Fibroblast of lung (primary cell): ENCODE results near the gene TEDC2. TPM values are rescaled to one million over a fixed set of nuclear protein-coding genes. Genes with fewer than 3 reads are reported as not detected.

Experiments
- DNase-seq, 2 donors: peaks; one replicate each; pipeline versions ENCODE4 v3.0.0 to v3.0.0-alpha.2; 2010; ENCODE audit warnings: low read depth in 2 of 2
- H2AFZ ChIP-seq: 2 replicates; pipeline ENCODE4 v1.5.1; 2012; ENCODE audit warnings: low read length, control low read depth, inconsistent platforms
- H3K27ac ChIP-seq: 2 replicates; pipeline ENCODE4 v1.5.1; 2011; ENCODE audit warnings: low read length, control low read depth; ENCODE audit not compliant: insufficient read depth
- H3K27me3 ChIP-seq: 2 replicates; pipeline ENCODE4 v1.5.1; 2011; ENCODE audit warnings: mild to moderate bottlenecking, low read length; ENCODE audit not compliant: control insufficient read depth, insufficient read depth
- H3K36me3 ChIP-seq: 2 replicates; pipeline ENCODE4 v1.5.1; 2011; ENCODE audit warnings: low read length; ENCODE audit not compliant: control insufficient read depth, insufficient read depth
- H3K4me1 ChIP-seq: 2 replicates; pipeline ENCODE4 v1.5.1; 2011; ENCODE audit warnings: low read length; ENCODE audit not compliant: control insufficient read depth, insufficient read depth; ENCODE audit errors: extremely low read depth
- H3K4me2 ChIP-seq: 2 replicates; pipeline ENCODE4 v1.5.1; 2011; ENCODE audit warnings: low read length, control low read depth; ENCODE audit not compliant: insufficient read depth; ENCODE audit errors: extremely low read depth
- H3K4me3 ChIP-seq, 4 experiments: fragments of 200-600 bp in 1 of 4; sonication (generic) in 1 of 4; replicated peaks in 1 of 4; 2 replicates each; pipeline ENCODE4 v1.5.1; 2011 to 2016; ENCODE audit warnings: low read length in 4 of 4, low read depth in 3 of 4, mild to moderate bottlenecking in 3 of 4, control low read depth in 2 of 4, inconsistent platforms in 1 of 4, mixed read lengths in 1 of 4; ENCODE audit not compliant: insufficient read depth in 1 of 4; ENCODE audit errors: control extremely low read depth in 1 of 4
- H3K79me2 ChIP-seq: 2 replicates; pipeline ENCODE4 v1.5.1; 2012; ENCODE audit warnings: mild to moderate bottlenecking, low read length, inconsistent platforms; ENCODE audit not compliant: control insufficient read depth, insufficient read depth
- H3K9ac ChIP-seq: 2 replicates; pipeline ENCODE4 v1.5.1; 2011; ENCODE audit warnings: mild to moderate bottlenecking, low read length, control low read depth; ENCODE audit not compliant: insufficient read depth
- H3K9me3 ChIP-seq: 2 replicates; pipeline ENCODE4 v1.5.1; 2012; ENCODE audit warnings: low read depth, low read length; ENCODE audit not compliant: control insufficient read depth, insufficient read depth
- H4K20me1 ChIP-seq: 2 replicates; pipeline ENCODE4 v1.5.1; 2011; ENCODE audit warnings: low read length; ENCODE audit not compliant: control insufficient read depth, insufficient read depth; ENCODE audit errors: extremely low read depth
- CTCF ChIP-seq, 2 donors: IDR thresholded peaks in 1 of 2; conservative IDR thresholded peaks in 1 of 2; 1 replicate in 1 of 2; 2 replicates in 1 of 2; pipeline ENCODE4 v1.5.1; 2011 to 2012; ENCODE audit warnings: low read length in 2 of 2, control low read depth in 1 of 2, inconsistent platforms in 1 of 2, low read depth in 1 of 2, mild to moderate bottlenecking in 1 of 2
- EZH2 ChIP-seq: IDR thresholded peaks from 2 replicates; pipeline ENCODE4 v1.5.1; 2012; ENCODE audit warnings: low read length, control low read depth, mild to moderate bottlenecking; ENCODE audit errors: missing control alignments
- polyA plus RNA-seq, 2 donors: library from polyadenylated mRNA; depleted of rRNA in 1 of 2; stranded (reverse) in 1 of 2; unstranded in 1 of 2; fragments of >200 nt; gene quantifications; 2 replicates each; pipeline ENCODE4 v1.2.1, GENCODE V29; 2011 to 2012; ENCODE audit warnings: missing spikeins in 1 of 2
- total RNA-seq: library from RNA; depleted of rRNA; stranded (reverse); fragments of >200 nt; gene quantifications from 2 replicates; pipeline ENCODE4 v1.2.1, GENCODE V29; 2014

TEDC2 gene
- total and polyA plus RNA-seq, 2 donors (not counting 1 experiment from before 2014, with no cell fraction given): 1.2 to 1.7 TPM

DNA sequence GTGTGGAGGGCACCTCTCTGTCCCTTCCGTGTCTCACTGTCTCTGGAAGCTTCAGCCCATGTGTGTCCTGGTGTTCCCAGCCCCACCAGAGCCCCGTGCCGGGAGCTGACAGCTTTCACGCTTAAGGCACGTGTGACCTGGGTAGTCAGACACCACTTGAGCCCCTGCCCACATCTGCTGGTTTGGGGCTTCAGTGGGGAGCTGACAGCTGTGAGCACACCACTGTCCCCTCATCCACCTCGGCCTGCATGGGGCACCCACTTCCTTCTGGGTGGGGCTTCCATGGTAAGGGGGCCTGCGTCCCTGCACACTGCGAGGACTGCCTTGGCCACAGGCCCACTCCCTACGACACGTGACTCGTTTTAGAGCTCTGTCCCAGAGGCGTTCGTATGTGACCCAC lies 2.6 kb upstream of the TEDC2 start:
- TF ChIP-seq CTCF (conservative IDR thresholded peaks at IDR 0.05 in 1 of 2, IDR thresholded peaks at IDR 0.05 in 1 of 2; ENCODE audit: low read depth in 1 of 2, low read length in 2 of 2) (no peak), EZH2 (no peak)
- H3K27ac ChIP-seq: no peak overlapping the region
- no peaks in the 10 kb centered on the region for H3K27me3 ChIP-seq
- H3K4me2 ChIP-seq: no peak overlapping the region
- H3K9me3 ChIP-seq: no peaks in the 10 kb centered on the region
- no peaks in the 10 kb centered on the region for H4K20me1 ChIP-seq
- peaks cover 25% of the 10 kb centered on the region for H3K36me3 ChIP-seq
- no peaks in the 10 kb centered on the region for H3K79me2 ChIP-seq
- no peak overlapping the region for H3K9ac ChIP-seq
- no peak for DNase-seq
- peaks cover 3% of the 10 kb centered on the region for H3K4me1 ChIP-seq
- H2AFZ ChIP-seq: no peak overlapping the region
- H3K4me3 ChIP-seq: no peak overlapping the region

- Histone ChIP-seq H3K4me3 (no peak overlapping the region), H2AFZ (no peak overlapping the region), H3K9ac (no peak overlapping the region), H3K4me1 (peaks cover 3% of the 10 kb centered on the region), H3K27ac (no peak overlapping the region), H3K36me3 (peaks cover 23% of the 10 kb centered on the region), H3K9me3 (no peaks in the 10 kb centered on the region), H3K27me3 (no peaks in the 10 kb centered on the region), H4K20me1 (no peaks in the 10 kb centered on the region), H3K79me2 (no peaks in the 10 kb centered on the region), H3K4me2 (no peak overlapping the region)
- TF ChIP-seq CTCF (conservative IDR thresholded peaks at IDR 0.05 in 1 of 2, IDR thresholded peaks at IDR 0.05 in 1 of 2; ENCODE audit: low read depth in 1 of 2, low read length in 2 of 2) (no peak), EZH2 (no peak)
- DNase-seq: no peak
These were observed 2.0 kb upstream of the TEDC2 start for GRCh38 chr16:2457946-2458345.

- Histone ChIP-seq H3K9me3 (no peaks in the 10 kb centered on the region), H3K4me1 (peaks cover 3% of the 10 kb centered on the region), H3K9ac (no peak overlapping the region), H2AFZ (peak overlapping the region; percentile 83), H4K20me1 (no peaks in the 10 kb centered on the region), H3K79me2 (no peaks in the 10 kb centered on the region), H3K27me3 (no peaks in the 10 kb centered on the region), H3K36me3 (peaks cover 14% of the 10 kb centered on the region), H3K4me3 (peak overlapping the region; percentile 53 to 72 (median 69)), H3K27ac (peak overlapping the region; percentile 61), H3K4me2 (peak overlapping the region; percentile 98)
- TF ChIP-seq CTCF (conservative IDR thresholded peaks at IDR 0.05 in 1 of 2, IDR thresholded peaks at IDR 0.05 in 1 of 2; ENCODE audit: low read depth in 1 of 2, low read length in 2 of 2) (no peak), EZH2 (no peak)
- DNase-seq: no peak
These were observed 842 bp upstream of the TEDC2 start for GRCh38 chr16:2458887-2459646.
